ENCODE data around the gene THSD8. TPM values are rescaled to one million over a fixed set of nuclear protein-coding genes. Genes with fewer than 3 reads are reported as not detected.
"Not testable (repeated sequence)": the region's sequence is repeated elsewhere in the genome, so short reads cannot be mapped to it uniquely, and the experiment has no call there.

The THSD8 gene
- total RNA-seq, 4 donors from 2014 or later = 0.65 TPM; not detected in 3

DNA sequence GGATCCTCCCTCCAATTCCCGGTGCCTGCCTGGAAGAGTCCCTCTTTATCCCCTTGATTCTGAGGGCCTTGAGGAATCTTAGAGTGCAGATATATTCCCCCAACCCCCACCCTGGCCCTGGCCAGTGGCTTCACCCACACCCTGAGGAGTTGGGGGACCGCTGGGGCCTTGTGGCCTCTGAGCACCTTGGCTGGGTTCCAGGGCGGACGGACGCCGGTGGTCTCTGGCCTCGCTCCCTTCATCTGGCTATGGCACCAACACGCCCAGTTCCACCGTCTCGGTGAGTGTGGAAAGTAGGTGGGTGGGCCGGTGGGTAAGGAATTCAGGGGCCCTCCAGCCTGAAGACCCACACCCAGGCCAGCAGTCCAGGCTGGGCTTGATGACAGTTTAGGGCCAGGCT, 41.5 kb downstream of the THSD8 start:
- Histone ChIP-seq H3K4me1 (peaks cover 20 to 32% (median 30%) of the 10 kb centered on the region in 4 donors), H3K27me3 (peaks cover 0 to 89% (median 46%) of the 10 kb centered on the region in 4 donors), H3K36me3 (no peaks in the 10 kb centered on the region), H3K9me3 (no peaks in the 10 kb centered on the region), H3K27ac (replicated peaks in 1 of 4) (no peak overlapping the region), H3K4me3 (no peak overlapping the region)
- DNase-seq (ENCODE audit: extremely low spot score) = no peak
- TF ChIP-seq POLR2AphosphoS5 (IDR thresholded peaks at IDR 0.05) (no peak), POLR2A (IDR thresholded peaks at IDR 0.05; ENCODE audit: low read depth) (no peak), EP300 (IDR thresholded peaks at IDR 0.05) (no peak)
- TF ChIP-seq, protein P1, sequence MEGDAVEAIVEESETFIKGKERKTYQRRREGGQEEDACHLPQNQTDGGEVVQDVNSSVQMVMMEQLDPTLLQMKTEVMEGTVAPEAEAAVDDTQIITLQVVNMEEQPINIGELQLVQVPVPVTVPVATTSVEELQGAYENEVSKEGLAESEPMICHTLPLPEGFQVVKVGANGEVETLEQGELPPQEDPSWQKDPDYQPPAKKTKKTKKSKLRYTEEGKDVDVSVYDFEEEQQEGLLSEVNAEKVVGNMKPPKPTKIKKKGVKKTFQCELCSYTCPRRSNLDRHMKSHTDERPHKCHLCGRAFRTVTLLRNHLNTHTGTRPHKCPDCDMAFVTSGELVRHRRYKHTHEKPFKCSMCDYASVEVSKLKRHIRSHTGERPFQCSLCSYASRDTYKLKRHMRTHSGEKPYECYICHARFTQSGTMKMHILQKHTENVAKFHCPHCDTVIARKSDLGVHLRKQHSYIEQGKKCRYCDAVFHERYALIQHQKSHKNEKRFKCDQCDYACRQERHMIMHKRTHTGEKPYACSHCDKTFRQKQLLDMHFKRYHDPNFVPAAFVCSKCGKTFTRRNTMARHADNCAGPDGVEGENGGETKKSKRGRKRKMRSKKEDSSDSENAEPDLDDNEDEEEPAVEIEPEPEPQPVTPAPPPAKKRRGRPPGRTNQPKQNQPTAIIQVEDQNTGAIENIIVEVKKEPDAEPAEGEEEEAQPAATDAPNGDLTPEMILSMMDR (IDR thresholded peaks at IDR 0.05) = no peak
- intact Hi-C loops (cut with DNase I) = loop anchor here (10.0 kb wide), 1 partner anchor 159 kb away; the partner anchor contains the start of genes DHPS and GNG14
- WGBS = 100% methylated on average over 1 of the region's 11 CpGs

DNA sequence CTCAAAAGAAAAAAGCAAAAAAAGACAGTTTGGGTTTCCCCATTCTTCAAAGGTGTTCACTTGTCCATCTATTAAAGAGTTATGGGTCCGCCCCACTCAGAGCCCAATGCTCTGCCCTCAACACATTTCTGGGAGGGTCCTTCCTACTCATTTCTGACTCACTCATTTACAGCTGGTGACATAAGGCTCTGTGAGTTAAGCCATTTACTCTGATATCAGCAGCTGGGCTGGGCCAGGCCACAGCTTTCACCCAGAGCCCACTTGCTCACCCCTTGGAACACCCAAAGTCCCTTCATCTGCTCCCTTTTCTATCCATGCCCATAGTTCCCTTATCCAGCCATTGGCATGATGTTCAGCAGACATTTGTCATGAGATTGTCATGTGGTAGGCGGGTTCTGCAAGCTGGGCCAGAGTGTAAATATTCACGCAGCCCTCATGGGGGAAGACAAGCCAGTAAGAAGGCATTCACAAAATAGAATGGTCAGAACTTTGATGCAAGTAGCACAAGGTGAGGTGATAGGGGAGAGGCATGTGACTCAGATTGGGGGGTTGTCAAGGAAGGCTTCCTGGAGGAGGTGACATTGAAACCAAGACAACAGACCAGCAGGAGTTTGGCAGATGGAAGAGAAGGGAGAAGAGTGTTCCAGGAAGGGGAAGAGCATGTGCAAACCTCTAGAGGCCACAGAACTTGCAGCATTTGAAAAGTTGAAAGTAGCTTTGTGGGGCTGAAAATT, 42.3 kb downstream of the THSD8 start:
- no peak for TF ChIP-seq EP300 (IDR thresholded peaks at IDR 0.05)
- TF ChIP-seq, protein P1 (IDR thresholded peaks at IDR 0.05) = no peak
- TF ChIP-seq POLR2AphosphoS5 (IDR thresholded peaks at IDR 0.05) = no peak
- no peak for TF ChIP-seq POLR2A (IDR thresholded peaks at IDR 0.05; ENCODE audit: low read depth)
- intact Hi-C loops (cut with DNase I) = loop anchor here (10.0 kb wide), 1 partner anchor 159 kb away; the partner anchor contains the start of genes DHPS and GNG14
- DNase-seq (ENCODE audit: extremely low spot score) = no peak
- Histone ChIP-seq H3K4me3 (no peak overlapping the region), H3K27me3 (peaks cover 0 to 80% (median 39%) of the 10 kb centered on the region in 4 donors), H3K27ac (replicated peaks in 1 of 4) (no peak overlapping the region), H3K36me3 (no peaks in the 10 kb centered on the region), H3K9me3 (no peaks in the 10 kb centered on the region), H3K4me1 (peaks cover 14 to 25% (median 23%) of the 10 kb centered on the region in 4 donors)
- 93% methylated on average over 3 of the region's 3 CpGs for WGBS

DNA sequence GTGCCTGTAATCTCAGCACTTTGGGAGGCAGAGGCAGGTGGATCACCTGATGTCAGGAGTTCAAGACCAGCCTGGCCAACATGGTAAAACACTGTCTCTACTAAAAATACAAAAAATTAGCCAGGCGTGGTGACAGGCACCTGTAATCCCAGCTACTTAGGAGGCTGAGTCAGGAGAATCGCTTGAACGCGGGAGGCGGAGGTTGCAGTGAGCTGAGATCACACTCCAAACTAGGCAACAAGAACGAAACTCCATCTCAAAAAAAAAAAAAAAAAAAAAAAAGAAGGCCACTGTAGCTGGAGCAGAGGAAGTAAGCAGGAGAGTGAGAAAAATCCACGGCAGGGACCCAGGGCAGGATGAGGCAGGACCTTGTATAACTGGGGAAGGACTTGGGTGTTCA, 44.7 kb downstream of the THSD8 start:
- 87% methylated on average over 7 of the region's 7 CpGs for WGBS
- H3K4me1 ChIP-seq = peaks cover 8 to 12% (median 11%) of the 10 kb centered on the region in 4 donors
- H3K9me3 ChIP-seq; H3K4me3 ChIP-seq; H3K36me3 ChIP-seq; H3K27ac ChIP-seq (replicated peaks in 1 of 4); DNase-seq (ENCODE audit: extremely low spot score): not testable (repeated sequence)
- intact Hi-C loops (cut with DNase I) = loop anchor here (2.0 to 10.0 kb wide), 2 partner anchors 80 to 162 kb away; partner anchors contain the start of genes DHPS and GNG14
- peaks cover 0 to 56% (median 16%) of the 10 kb centered on the region in 4 donors for H3K27me3 ChIP-seq

- H3K36me3 ChIP-seq = no peaks in the 10 kb centered on the region
- DNase-seq (ENCODE audit: extremely low spot score) = peak; percentile 95
- peak overlapping the region; percentile 19 to 46 (median 30) for H3K4me3 ChIP-seq
- H3K27me3 ChIP-seq = peaks cover 0 to 47% (median 9%) of the 10 kb centered on the region in 4 donors
- WGBS = 10% methylated on average over 54 of the region's 69 CpGs
- H3K27ac ChIP-seq (replicated peaks in 1 of 4) = no peak overlapping the region
- H3K4me1 ChIP-seq = peaks cover 8 to 12% (median 11%) of the 10 kb centered on the region in 4 donors
- TF ChIP-seq POLR2A (IDR thresholded peaks at IDR 0.05; ENCODE audit: low read depth) (no peak), POLR2AphosphoS5 (IDR thresholded peaks at IDR 0.05) (peak in 1 of 2 donors; percentile 81), EP300 (IDR thresholded peaks at IDR 0.05) (no peak)
- TF ChIP-seq, protein P1 (IDR thresholded peaks at IDR 0.05) = peak in 2 of 3 experiments; percentile 99
- H3K9me3 ChIP-seq = no peaks in the 10 kb centered on the region
- intact Hi-C loops (cut with DNase I) = loop anchor here (2.0 to 10.0 kb wide), 2 partner anchors 81 to 163 kb away; partner anchors contain the start of genes DHPS and GNG14
Observed at GRCh38 chr19:12847159-12848139, 45.6 kb downstream of the THSD8 start.

Small RNA genes within 50 kb of the gene (small RNA-seq; reads per million reads assigned to genes)
- gene MIR5684 (0 reads per million in 3 donors), gene MIR6794 (0 reads per million in 3 donors)

Other genes starting within 250 kb of the THSD8 start
- gene ZNF490, start 191.3 kb upstream of the THSD8 start, total RNA-seq = 1 to 10 TPM; 3.3 to 6.7 (median 5.3) TPM
- gene ZNF791, start 191.1 kb upstream of the THSD8 start, total RNA-seq = 10 to 100 TPM; 14.0 to 21.6 (median 17.3) TPM
- 10 to 100 TPM; 65.7 to 80.8 (median 68.9) TPM for gene MAN2B1, start 135.3 kb upstream of the THSD8 start, total RNA-seq
- gene WDR83, start 135.3 kb upstream of the THSD8 start, total RNA-seq = 10 to 100 TPM in 3 of 4 donors, 1 to 10 TPM in 1; 10.0 to 19.7 (median 13.9) TPM
- 10 to 100 TPM; 74.3 to 92.3 (median 85.0) TPM for gene DHPS, start 120.2 kb upstream of the THSD8 start, total RNA-seq
- not detected for gene GNG14, start 114.1 kb upstream of the THSD8 start, total RNA-seq
- gene FBXW9, start 105.4 kb upstream of the THSD8 start, total RNA-seq = 10 to 100 TPM in 1 of 4 donors, 1 to 10 TPM in 3; 4.3 to 10.6 (median 7.5) TPM
- 10 to 100 TPM; 42.8 to 71.9 (median 62.8) TPM for gene TNPO2, start 78.1 kb upstream of the THSD8 start, total RNA-seq
- gene TRIR, start 67.4 kb upstream of the THSD8 start, total RNA-seq = 100 to 1,000 TPM; 382 to 470 (median 431) TPM
- gene GET3, start 64.6 kb upstream of the THSD8 start, total RNA-seq = 10 to 100 TPM; 46.9 to 63.5 (median 51.3) TPM
- not detected for gene BEST2, start 50.3 kb upstream of the THSD8 start, total RNA-seq
- 10 to 100 TPM in 3 of 4 donors, 1 to 10 TPM in 1; 7.1 to 17.0 (median 12.6) TPM for gene HOOK2, start 26.5 kb upstream of the THSD8 start, total RNA-seq
- 1,000 to 10,000 TPM in 1 of 4 donors, 100 to 1,000 TPM in 2, 10 to 100 TPM in 1; 82.2 to 1,609 (median 182) TPM for gene JUNB, start 10.6 kb upstream of the THSD8 start, total RNA-seq
- 100 to 1,000 TPM; 236 to 275 (median 250) TPM for gene PRDX2, start 269 bp upstream of the THSD8 start, total RNA-seq
- gene RNASEH2A, start 4.5 kb downstream of the THSD8 start, total RNA-seq = 1 to 10 TPM; 2.7 to 6.6 (median 4.2) TPM
- gene RTBDN, start 32.5 kb downstream of the THSD8 start, total RNA-seq = under 1 TPM in 2 of 4 donors, not detected in 2; 0.52 to 0.83 TPM
- under 1 TPM; 0.50 to 0.91 (median 0.76) TPM for gene MAST1, start 36.4 kb downstream of the THSD8 start, total RNA-seq
- gene DNASE2, start 79.4 kb downstream of the THSD8 start, total RNA-seq = 10 to 100 TPM; 26.6 to 37.4 (median 31.2) TPM
- gene KLF1, start 85.1 kb downstream of the THSD8 start, total RNA-seq = not detected
- gene GCDH, start 89.1 kb downstream of the THSD8 start, total RNA-seq = 10 to 100 TPM; 36.1 to 63.6 (median 52.9) TPM
- gene SYCE2, start 117.2 kb downstream of the THSD8 start, total RNA-seq = under 1 TPM in 1 of 4 donors, not detected in 3; 0.97 TPM
- gene FARSA, start 131.6 kb downstream of the THSD8 start, total RNA-seq = 10 to 100 TPM; 21.6 to 49.2 (median 35.8) TPM
- gene CALR, start 136.5 kb downstream of the THSD8 start, total RNA-seq = 100 to 1,000 TPM; 200 to 300 (median 270) TPM
- 100 to 1,000 TPM; 138 to 218 (median 181) TPM for gene RAD23A, start 143.8 kb downstream of the THSD8 start, total RNA-seq
- 10 to 100 TPM; 33.0 to 60.1 (median 49.3) TPM for gene GADD45GIP1, start 155.2 kb downstream of the THSD8 start, total RNA-seq
- under 1 TPM in 3 of 4 donors, not detected in 1; 0.19 to 0.83 (median 0.29) TPM for gene DAND5, start 167.5 kb downstream of the THSD8 start, total RNA-seq
- 100 to 1,000 TPM in 1 of 4 donors, 10 to 100 TPM in 3; 56.0 to 154 (median 79.4) TPM for gene NFIX, start 193.4 kb downstream of the THSD8 start, total RNA-seq